Adrenal gland (tissue), 5 donors: ENCODE data around the gene MPG.

Experiments
- POLR2A ChIP-seq, 2 donors: fragments of 450-650 bp; IDR thresholded peaks; one replicate each; pipeline ENCODE4 v1.6.1; 2017; ENCODE audit warnings: antibody characterized with exemption in 2 of 2, mild to moderate bottlenecking in 2 of 2, moderate library complexity in 1 of 2
- TF ChIP-seq, protein P1 (sequence below), 6 experiments: fragments of 450-650 bp in 4 of 6; fragments of 200-600 bp in 2 of 6; sonication (generic) in 1 of 6; IDR thresholded peaks; 1 replicate in 5 of 6; 2 replicates in 1 of 6; pipeline versions ENCODE4 v1.5.1 to v1.8.0; 2016 to 2021; ENCODE audit warnings: antibody characterized with exemption in 6 of 6, mild to moderate bottlenecking in 2 of 6, moderate library complexity in 1 of 6
- donor health status: DM: no; HTN: no; CAD: no.

DNA sequence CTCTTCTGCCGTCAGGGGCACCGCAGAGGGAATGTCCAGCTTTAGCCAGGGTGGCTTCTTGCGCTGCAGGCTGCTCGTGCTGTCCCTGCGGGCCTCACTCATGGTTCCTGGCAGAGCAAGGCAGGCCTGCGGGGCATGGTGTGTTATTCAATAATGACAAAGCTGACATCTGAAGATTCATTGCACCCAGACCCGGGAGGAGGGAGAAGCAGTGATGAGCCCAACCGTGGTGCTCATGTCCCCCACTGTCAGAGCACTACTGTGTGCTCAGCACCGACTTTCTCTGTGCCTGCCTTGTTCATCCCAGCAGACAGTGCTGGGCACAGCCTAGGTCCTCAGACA, 13.1 kb upstream of the MPG start:
- TF ChIP-seq, protein P1, sequence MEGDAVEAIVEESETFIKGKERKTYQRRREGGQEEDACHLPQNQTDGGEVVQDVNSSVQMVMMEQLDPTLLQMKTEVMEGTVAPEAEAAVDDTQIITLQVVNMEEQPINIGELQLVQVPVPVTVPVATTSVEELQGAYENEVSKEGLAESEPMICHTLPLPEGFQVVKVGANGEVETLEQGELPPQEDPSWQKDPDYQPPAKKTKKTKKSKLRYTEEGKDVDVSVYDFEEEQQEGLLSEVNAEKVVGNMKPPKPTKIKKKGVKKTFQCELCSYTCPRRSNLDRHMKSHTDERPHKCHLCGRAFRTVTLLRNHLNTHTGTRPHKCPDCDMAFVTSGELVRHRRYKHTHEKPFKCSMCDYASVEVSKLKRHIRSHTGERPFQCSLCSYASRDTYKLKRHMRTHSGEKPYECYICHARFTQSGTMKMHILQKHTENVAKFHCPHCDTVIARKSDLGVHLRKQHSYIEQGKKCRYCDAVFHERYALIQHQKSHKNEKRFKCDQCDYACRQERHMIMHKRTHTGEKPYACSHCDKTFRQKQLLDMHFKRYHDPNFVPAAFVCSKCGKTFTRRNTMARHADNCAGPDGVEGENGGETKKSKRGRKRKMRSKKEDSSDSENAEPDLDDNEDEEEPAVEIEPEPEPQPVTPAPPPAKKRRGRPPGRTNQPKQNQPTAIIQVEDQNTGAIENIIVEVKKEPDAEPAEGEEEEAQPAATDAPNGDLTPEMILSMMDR (IDR thresholded peaks at IDR 0.05): no peak
- no peak for TF ChIP-seq POLR2A (IDR thresholded peaks at IDR 0.05)
